Retinal pigment epithelial cell (primary cell): ENCODE data around the gene TBX5.

ENCODE experiments used
- DNase-seq: peaks from one replicate; pipeline ENCODE4 v3.0.0-alpha.2; 2010; ENCODE audit warnings: low read depth
- H3K4me3 ChIP-seq: 2 replicates; pipeline ENCODE4 v1.5.1; 2011; ENCODE audit warnings: mild to moderate bottlenecking, low read length, control low read depth, moderate library complexity
- CTCF ChIP-seq: conservative IDR thresholded peaks from 2 replicates; pipeline ENCODE4 v1.5.1; 2011; ENCODE audit warnings: low read depth, low read length, control low read depth, inconsistent platforms

Gene TBX5

GRCh38 chr12:114408886-114409851, 3.2 kb upstream of the TBX5 start:
- no peak for TF ChIP-seq CTCF
- H3K4me3 ChIP-seq, result no peak overlapping the region
- no peak for DNase-seq

GRCh38 chr12:114408471-114408885, 2.5 kb upstream of the TBX5 start:
- H3K4me3 ChIP-seq, result no peak overlapping the region
- DNase-seq, result no peak
- no peak for TF ChIP-seq CTCF

GRCh38 chr12:114407842-114408411, 2.0 kb upstream of the TBX5 start:
- TF ChIP-seq CTCF, result no peak
- no peak overlapping the region for H3K4me3 ChIP-seq
- DNase-seq, result no peak

DNA sequence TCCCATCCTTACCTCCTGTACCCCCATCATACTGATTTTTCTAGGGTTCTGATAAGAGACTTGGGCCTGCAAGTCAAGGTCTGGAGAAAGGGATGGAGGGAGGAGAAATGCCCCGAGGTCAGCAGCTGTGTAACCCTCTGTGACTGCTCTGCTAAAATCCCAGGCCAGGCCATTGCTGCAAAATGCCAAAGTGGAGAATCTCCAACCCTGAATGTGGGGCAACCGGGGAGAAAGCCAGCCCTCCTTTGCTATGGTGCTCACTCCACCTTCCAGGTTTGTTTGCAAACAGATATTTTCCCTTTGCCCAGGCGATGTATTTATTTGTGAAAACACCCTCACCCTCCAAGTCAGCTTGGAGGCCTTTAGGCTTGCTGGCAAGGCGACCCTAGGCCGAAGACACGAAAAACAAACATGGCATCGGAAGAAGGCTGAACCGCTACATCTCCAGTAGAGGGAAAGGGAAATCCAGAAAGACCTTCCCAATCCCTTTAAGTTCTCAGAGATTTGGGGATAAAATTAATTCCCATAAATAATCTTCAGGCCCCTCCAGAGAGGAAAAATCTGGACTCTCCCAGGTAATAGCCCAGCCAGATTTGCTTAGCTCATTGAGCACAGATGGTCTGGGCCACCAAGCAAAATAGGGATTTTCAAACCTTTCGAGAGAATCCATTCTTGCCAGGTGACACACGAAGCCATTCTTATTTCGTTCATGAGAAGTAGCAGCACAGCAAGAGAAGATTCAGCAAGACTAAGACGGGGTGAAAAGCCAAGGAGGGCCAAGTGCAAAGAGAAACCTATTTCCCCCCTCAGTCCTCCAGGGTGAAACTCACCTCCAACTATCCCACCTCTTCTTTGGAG, 1.3 kb upstream of the TBX5 start:
- H3K4me3 ChIP-seq, result no peak overlapping the region
- no peak for TF ChIP-seq CTCF
- no peak for DNase-seq

DNA sequence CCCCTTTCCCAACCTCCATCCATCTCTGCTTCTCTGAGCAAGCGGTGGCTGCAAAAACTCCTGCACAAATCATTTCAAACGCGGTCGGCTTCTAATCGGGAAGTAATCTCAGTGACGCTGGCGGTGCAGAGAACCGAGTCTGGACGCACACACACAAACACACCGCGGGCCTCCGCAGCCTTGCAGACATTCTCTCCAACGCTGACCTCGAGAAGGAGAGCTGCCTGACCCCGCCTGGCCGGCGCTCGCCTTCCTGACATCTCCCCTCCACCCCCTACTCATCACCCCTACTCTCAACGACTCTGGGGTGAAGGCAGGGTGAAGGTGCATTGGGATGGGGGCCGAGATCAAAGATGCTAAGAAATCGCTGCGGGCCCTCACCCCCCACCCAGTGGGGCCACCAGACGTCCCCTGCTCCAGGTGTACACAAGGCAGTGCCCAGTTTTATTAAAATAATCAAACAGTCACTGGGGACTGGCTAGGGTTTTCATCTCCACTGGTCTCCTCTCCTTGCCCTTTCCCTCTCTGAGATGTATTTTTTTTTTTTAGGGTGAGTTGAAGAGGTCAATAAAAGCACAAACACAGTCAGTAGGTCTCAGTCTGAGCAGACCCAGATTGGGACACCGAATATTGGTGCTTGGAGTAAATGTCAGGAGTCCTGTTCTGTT, 506 bp upstream of the TBX5 start:
- no peak overlapping the region for H3K4me3 ChIP-seq

More for the DNA sequence above, 506 bp upstream of the TBX5 start:
- no peak for DNase-seq
- no peak for TF ChIP-seq CTCF
